HCEC 1CT (cell line): ENCODE results near the gene GPX4.

Source experiments
- DNase-seq: peaks from one replicate; pipeline ENCODE4 v3.0.0-alpha.2; 2017

GPX4 gene

DNA sequence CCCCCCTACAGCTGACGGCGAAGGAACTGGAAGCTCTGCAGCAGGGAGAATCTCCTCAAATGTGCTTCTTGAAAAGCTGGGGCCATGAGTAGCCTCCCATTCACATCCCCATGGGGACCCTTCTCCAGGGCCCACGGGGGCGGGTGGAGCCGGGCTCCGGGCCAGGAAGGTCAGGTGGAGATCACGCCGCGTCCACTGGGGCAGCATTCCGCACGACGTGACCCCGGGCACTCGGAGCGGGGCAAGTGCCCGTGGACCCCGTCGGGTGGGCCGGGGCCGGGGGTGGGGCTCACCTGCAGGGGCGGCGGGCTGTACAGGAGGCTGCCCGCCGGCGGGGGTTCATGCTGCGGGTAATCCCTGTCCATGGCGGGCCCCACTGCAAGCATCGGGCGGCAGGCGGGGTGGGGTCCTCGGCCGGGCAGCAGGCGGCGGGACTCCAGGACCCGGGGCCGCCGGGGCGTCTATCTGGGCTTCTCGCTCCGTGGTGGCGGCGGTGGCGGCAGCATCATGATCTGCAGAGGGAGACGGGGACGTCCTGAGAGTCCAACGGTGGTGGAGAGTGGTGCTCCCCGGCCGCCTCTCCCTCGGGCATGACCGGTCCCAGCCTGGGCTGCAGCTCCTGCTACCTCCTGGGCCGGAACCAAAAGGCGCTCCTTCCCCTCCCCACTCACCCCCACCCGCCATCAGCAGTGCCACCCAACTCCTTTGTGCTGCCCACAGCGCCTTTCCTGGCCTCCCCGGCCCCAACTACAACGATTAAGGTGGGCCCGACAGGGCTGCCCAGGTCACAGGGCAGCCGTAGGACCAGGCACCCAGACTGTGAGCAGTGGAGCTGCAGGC lies 50.3 kb downstream of the GPX4 start:
- DNase-seq, result no peak

DNA sequence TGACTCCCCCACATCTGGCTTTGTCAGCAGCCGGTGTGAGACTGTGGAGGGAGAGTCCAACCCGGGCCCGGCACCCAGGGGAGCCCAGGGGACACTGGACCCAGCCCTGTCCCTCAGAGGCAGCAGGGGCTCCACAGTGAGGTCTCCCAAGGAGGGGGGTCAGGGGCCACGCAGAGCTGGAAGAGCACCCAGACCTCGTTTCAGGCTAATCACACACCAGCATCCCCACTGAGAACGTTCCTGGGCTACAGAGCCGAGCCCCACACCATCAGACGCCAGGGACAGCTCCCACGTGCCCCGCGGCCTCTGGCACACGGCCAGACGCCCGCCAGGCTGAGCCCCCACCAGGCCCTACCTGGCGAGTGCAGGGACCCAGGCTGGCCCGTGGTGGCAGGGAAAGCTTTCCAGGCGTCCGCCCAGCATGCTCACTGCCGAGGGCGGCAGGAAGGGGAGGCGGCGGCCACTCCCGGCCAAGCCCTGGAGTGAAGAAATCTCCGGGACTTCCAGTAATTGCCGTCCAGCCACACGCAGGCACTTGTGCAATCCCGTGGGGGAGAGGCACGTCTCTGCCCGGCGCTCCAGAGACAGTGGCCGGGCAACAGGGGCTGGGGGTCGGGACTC lies 51.0 kb downstream of the GPX4 start:
- DNase-seq, result peak; percentile 84

DNA sequence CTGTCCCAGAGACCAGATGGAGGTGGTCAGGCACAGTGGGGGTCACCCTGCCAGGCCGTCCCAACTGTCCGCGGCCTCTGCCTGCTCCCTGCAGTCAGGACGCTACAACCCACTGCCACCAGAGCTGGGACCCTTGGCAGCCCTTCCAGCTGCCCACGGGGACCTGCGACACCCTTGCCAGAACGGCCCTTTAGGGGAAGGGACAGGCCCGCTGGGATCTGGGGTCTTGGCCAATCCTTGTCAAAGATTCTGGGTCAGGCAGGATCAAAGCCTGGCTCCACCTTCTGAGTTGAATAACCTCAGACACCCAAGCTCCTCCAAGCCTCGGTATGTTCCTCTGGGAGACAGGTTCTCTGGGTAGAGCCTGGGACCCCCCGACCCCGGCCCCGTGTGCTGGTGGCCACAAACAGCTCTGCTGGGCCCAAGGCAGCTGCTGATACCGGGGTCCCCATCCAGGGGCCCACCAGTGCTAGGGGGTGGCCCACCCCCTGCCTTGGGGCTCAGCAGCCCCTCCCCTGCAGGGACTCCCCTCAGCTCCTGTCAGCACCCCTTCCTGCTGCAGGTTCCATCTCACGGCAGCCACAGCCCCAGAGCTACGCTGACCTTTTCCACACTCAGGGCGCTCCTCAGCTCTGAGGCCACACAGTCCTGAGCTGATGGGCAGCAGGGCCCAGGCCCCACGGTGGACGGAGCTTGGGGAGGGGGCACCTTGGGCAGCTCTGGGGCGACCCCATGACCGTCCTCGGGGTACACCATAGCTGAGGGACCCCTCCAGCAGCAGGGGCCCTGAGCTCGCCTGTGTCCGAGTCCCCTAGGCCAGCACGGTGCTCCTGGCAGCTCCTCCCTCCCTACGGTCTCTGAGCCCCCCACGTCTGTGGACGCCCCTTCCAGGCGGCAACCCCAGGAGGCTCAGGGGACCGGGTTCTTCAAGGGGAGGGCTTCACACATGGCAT lies 51.8 kb downstream of the GPX4 start:
- no peak for DNase-seq
